ENCODE measurements around the gene ISM2. TPM values are rescaled to one million over a fixed set of nuclear protein-coding genes. Genes with fewer than 3 reads are reported as not detected.

The ISM2 gene
- total and polyA plus RNA-seq, 2 donors (not counting 1 experiment from before 2014, with no cell fraction given): 0.30 TPM; not detected in 1

DNA sequence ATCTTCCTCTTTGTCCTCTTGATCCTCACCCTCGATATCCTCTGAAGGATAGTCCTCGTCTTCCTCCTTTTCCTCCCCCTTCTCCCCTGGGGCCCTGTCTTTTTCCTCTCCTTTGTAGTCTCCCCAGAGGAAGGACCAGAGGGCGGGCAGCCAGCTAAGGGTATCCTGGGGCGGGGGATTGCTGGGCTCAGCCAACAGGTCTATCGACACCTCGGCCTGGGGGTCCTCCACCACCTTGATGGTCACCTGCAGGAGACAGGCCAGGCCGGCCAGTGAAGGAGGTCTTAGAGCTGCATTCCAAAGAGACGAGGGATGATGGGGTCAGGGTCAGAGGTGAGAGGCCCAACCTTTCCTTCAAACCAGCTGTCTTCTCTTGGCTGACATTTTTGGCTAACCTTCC lies 16.2 kb downstream of the ISM2 start:
- Histone ChIP-seq H3K36me3 (replicated peaks in 1 of 2; ENCODE audit: control extremely low read depth in 1 of 2, control insufficient read depth in 1 of 2, extremely low read depth in 1 of 2, insufficient read depth in 2 of 2, low read length in 1 of 2) (no peaks in the 10 kb centered on the region), H4K20me1 (ENCODE audit: control insufficient read depth, insufficient read depth, low read length, poor library complexity, severe bottlenecking) (no peaks in the 10 kb centered on the region), H3K27ac (ENCODE audit: low read length in 2 of 2) (no peak overlapping the region), H3K4me2 (replicated peaks; ENCODE audit: low read depth, low read length, poor library complexity, severe bottlenecking) (no peak overlapping the region), H3K9me3 (ENCODE audit: control extremely low read depth in 1 of 3, control insufficient read depth in 2 of 3, insufficient read depth in 1 of 3, low read length in 2 of 3) (no peaks in the 10 kb centered on the region), H3K4me3 (ENCODE audit: control extremely low read depth in 1 of 5, extremely low read depth in 1 of 5, insufficient read depth in 1 of 5, low read depth in 2 of 5, low read length in 4 of 5) (no peak overlapping the region), H2AFZ (ENCODE audit: insufficient read depth, low read depth, low read length, poor library complexity, severe bottlenecking) (peak overlapping the region; percentile 15), H3K27me3 (replicated peaks in 1 of 4; ENCODE audit: control extremely low read depth in 1 of 4, control insufficient read depth in 3 of 4, insufficient read depth in 4 of 4, low read length in 3 of 4) (no peaks in the 10 kb centered on the region), H3K4me1 (ENCODE audit: control insufficient read depth in 2 of 2, insufficient read depth in 2 of 2, low read length in 2 of 2) (peaks cover 3 to 6% of the 10 kb centered on the region in 2 donors), H3K9ac (ENCODE audit: low read length) (no peak overlapping the region), H3K79me2 (ENCODE audit: control insufficient read depth, insufficient read depth, low read length) (no peaks in the 10 kb centered on the region)
- no peak for ATAC-seq (ENCODE audit: low read depth)
- Mint-ChIP-seq H3K27me3 (no peaks in the 10 kb centered on the region), H3K27ac (no peak overlapping the region), H3K4me3 (no peak overlapping the region), H3K9me3 (ENCODE audit: insufficient read depth) (no peaks in the 10 kb centered on the region), H3K4me1 (no peaks in the 10 kb centered on the region)
- intact Hi-C loops (cut with micrococcal nuclease): no loop called here
- no peak for TF ChIP-seq CTCF (IDR thresholded peaks at IDR 0.05)
- no peak for TF ChIP-seq EZH2 (IDR thresholded peaks at IDR 0.05; ENCODE audit: borderline replicate concordance, insufficient read depth, low read depth, low read length, poor library complexity, severe bottlenecking)
- ChIA-PET POLR2A (no interaction called here), CTCF (interaction anchor here (0.7 kb wide), 1 partner anchor 23 kb away, joined by 4 read pairs; no protein-coding TSS in a partner anchor)
- DNase-seq: no peak
- 46% methylated on average over 8 of the region's 8 CpGs for WGBS (ENCODE audit: insufficient coverage)

GRCh38 chr14:77478796-77479195 lies 19.8 kb downstream of the ISM2 start:
- Histone ChIP-seq H3K36me3 (replicated peaks in 1 of 2; ENCODE audit: control extremely low read depth in 1 of 2, control insufficient read depth in 1 of 2, extremely low read depth in 1 of 2, insufficient read depth in 2 of 2, low read length in 1 of 2) (no peaks in the 10 kb centered on the region), H2AFZ (ENCODE audit: insufficient read depth, low read depth, low read length, poor library complexity, severe bottlenecking) (no peak overlapping the region), H3K27me3 (replicated peaks in 1 of 4; ENCODE audit: control extremely low read depth in 1 of 4, control insufficient read depth in 3 of 4, insufficient read depth in 4 of 4, low read length in 3 of 4) (no peaks in the 10 kb centered on the region), H3K4me2 (replicated peaks; ENCODE audit: low read depth, low read length, poor library complexity, severe bottlenecking) (no peak overlapping the region), H4K20me1 (ENCODE audit: control insufficient read depth, insufficient read depth, low read length, poor library complexity, severe bottlenecking) (no peaks in the 10 kb centered on the region), H3K27ac (ENCODE audit: low read length in 2 of 2) (no peak overlapping the region), H3K79me2 (ENCODE audit: control insufficient read depth, insufficient read depth, low read length) (no peaks in the 10 kb centered on the region), H3K9ac (ENCODE audit: low read length) (no peak overlapping the region), H3K4me3 (ENCODE audit: control extremely low read depth in 1 of 5, extremely low read depth in 1 of 5, insufficient read depth in 1 of 5, low read depth in 2 of 5, low read length in 4 of 5) (no peak overlapping the region), H3K4me1 (ENCODE audit: control insufficient read depth in 2 of 2, insufficient read depth in 2 of 2, low read length in 2 of 2) (peaks cover 3 to 6% of the 10 kb centered on the region in 2 donors), H3K9me3 (ENCODE audit: control extremely low read depth in 1 of 3, control insufficient read depth in 2 of 3, insufficient read depth in 1 of 3, low read length in 2 of 3) (no peaks in the 10 kb centered on the region)
- Mint-ChIP-seq H3K27me3 (no peaks in the 10 kb centered on the region), H3K27ac (no peak overlapping the region), H3K4me1 (no peaks in the 10 kb centered on the region), H3K4me3 (no peak overlapping the region), H3K9me3 (ENCODE audit: insufficient read depth) (no peaks in the 10 kb centered on the region)
- intact Hi-C loops (cut with micrococcal nuclease): no loop called here
- POLR2A ChIA-PET: interaction anchor here (0.7 kb wide), 1 partner anchor 806 kb away, joined by 4 read pairs; no protein-coding TSS in a partner anchor
- DNase-seq (no peak), ATAC-seq (ENCODE audit: low read depth) (no peak)
- TF ChIP-seq EZH2 (IDR thresholded peaks at IDR 0.05; ENCODE audit: borderline replicate concordance, insufficient read depth, low read depth, low read length, poor library complexity, severe bottlenecking) (no peak), CTCF (IDR thresholded peaks at IDR 0.05) (no peak)
- 71% methylated on average over 1 of the region's 1 CpG for WGBS (ENCODE audit: insufficient coverage)
- CTCF ChIA-PET: interaction anchor here (1.6 kb wide), 1 partner anchor 163 kb away, joined by 3 read pairs; no protein-coding TSS in a partner anchor
